ENCODE results near the gene MAPKAP1.

Gene MAPKAP1

GRCh38 chr9:125594223-125594610 lies 112.8 kb downstream of the MAPKAP1 start:
- TF ChIP-seq EZH2phosphoT487 (IDR thresholded peaks at IDR 0.05; ENCODE audit: borderline replicate concordance, low read length) (no peak), CTCF (IDR thresholded peaks at IDR 0.05; ENCODE audit: low read depth, low read length, poor library complexity, severe bottlenecking) (no peak)
- Histone ChIP-seq H3K9me3 (ENCODE audit: control insufficient read depth, insufficient read depth, low read length) (no peaks in the 10 kb centered on the region), H3K4me3 (ENCODE audit: low read length) (no peak overlapping the region), H3K4me1 (ENCODE audit: control insufficient read depth, low read length) (no peaks in the 10 kb centered on the region), H4K20me1 (ENCODE audit: control insufficient read depth, insufficient read depth, low read depth, low read length) (peaks cover 1% of the 10 kb centered on the region; the same call in 1 of the 2 replicates), H3K27ac (ENCODE audit: low read depth, low read length) (no peak overlapping the region), H3K27me3 (ENCODE audit: control insufficient read depth, low read length) (no peaks in the 10 kb centered on the region), H3K4me2 (ENCODE audit: low read length) (no peak overlapping the region), H3F3A (ENCODE audit: control insufficient read depth, insufficient read depth) (no peaks in the 10 kb centered on the region), H3K9me2 (replicated peaks; ENCODE audit: control insufficient read depth, low read length) (no peaks in the 10 kb centered on the region), H3K36me3 (ENCODE audit: control insufficient read depth, low read length) (no peaks in the 10 kb centered on the region), H3K79me2 (ENCODE audit: control insufficient read depth, low read length) (peaks cover 11% of the 10 kb centered on the region)

DNA sequence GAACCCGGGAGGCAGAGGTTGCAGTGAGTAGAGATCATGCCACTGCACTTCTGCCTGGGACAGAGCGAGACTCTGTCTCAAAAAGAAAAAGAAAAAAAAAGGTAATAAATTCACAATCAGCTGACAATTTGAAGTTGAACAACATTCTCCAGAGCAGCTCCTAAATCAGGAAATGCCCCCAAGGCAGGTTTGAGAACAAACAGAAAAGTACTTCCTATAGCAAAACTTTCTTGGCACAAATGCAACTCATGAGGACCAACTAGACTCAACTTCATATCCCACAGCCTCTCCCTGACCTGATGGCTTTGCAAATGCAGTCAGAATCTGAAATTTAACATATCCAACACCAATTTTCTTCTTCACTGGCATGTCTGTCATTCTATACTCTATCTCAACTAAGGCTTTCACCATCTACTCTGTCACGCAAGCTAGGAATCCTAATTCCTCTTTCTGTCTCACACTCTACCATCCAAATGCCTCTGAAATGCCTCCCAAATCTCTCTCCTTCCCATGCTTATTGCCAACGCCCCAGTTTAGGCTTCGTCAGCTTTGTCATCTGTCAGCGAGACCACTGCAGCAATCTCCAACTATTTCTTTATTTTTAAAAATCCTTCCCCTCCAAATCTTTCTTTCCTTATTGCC lies 113.3 kb downstream of the MAPKAP1 start:
- Histone ChIP-seq H3K79me2 (ENCODE audit: control insufficient read depth, low read length) (peaks cover 14% of the 10 kb centered on the region), H4K20me1 (ENCODE audit: control insufficient read depth, insufficient read depth, low read depth, low read length) (no peaks in the 10 kb centered on the region; the same call in 1 of the 2 replicates), H3K27me3 (ENCODE audit: control insufficient read depth, low read length) (no peaks in the 10 kb centered on the region), H3K36me3 (ENCODE audit: control insufficient read depth, low read length) (no peaks in the 10 kb centered on the region), H3F3A (ENCODE audit: control insufficient read depth, insufficient read depth) (no peaks in the 10 kb centered on the region), H3K9me3 (ENCODE audit: control insufficient read depth, insufficient read depth, low read length) (no peaks in the 10 kb centered on the region), H3K4me2 (ENCODE audit: low read length) (no peak overlapping the region), H3K9me2 (replicated peaks; ENCODE audit: control insufficient read depth, low read length) (no peaks in the 10 kb centered on the region), H3K4me1 (ENCODE audit: control insufficient read depth, low read length) (no peaks in the 10 kb centered on the region), H3K27ac (ENCODE audit: low read depth, low read length) (no peak overlapping the region), H3K4me3 (ENCODE audit: low read length) (no peak overlapping the region)
- no peak for TF ChIP-seq EZH2phosphoT487 (IDR thresholded peaks at IDR 0.05; ENCODE audit: borderline replicate concordance, low read length)
- no peak for TF ChIP-seq CTCF (IDR thresholded peaks at IDR 0.05; ENCODE audit: low read depth, low read length, poor library complexity, severe bottlenecking)

GRCh38 chr9:125591888-125592287 lies 115.1 kb downstream of the MAPKAP1 start:
- Histone ChIP-seq H3K4me2 (ENCODE audit: low read length) (no peak overlapping the region), H3K9me3 (ENCODE audit: control insufficient read depth, insufficient read depth, low read length) (no peaks in the 10 kb centered on the region), H3K27me3 (ENCODE audit: control insufficient read depth, low read length) (no peaks in the 10 kb centered on the region), H3K36me3 (ENCODE audit: control insufficient read depth, low read length) (no peaks in the 10 kb centered on the region), H3K4me1 (ENCODE audit: control insufficient read depth, low read length) (no peaks in the 10 kb centered on the region), H4K20me1 (ENCODE audit: control insufficient read depth, insufficient read depth, low read depth, low read length) (no peaks in the 10 kb centered on the region; the same call in 1 of the 2 replicates), H3K27ac (ENCODE audit: low read depth, low read length) (no peak overlapping the region), H3K4me3 (ENCODE audit: low read length) (no peak overlapping the region), H3K9me2 (replicated peaks; ENCODE audit: control insufficient read depth, low read length) (no peaks in the 10 kb centered on the region), H3K79me2 (ENCODE audit: control insufficient read depth, low read length) (peaks cover 26% of the 10 kb centered on the region), H3F3A (ENCODE audit: control insufficient read depth, insufficient read depth) (no peaks in the 10 kb centered on the region)
- TF ChIP-seq EZH2phosphoT487 (IDR thresholded peaks at IDR 0.05; ENCODE audit: borderline replicate concordance, low read length): no peak
- TF ChIP-seq CTCF (IDR thresholded peaks at IDR 0.05; ENCODE audit: low read depth, low read length, poor library complexity, severe bottlenecking): no peak
